Sigmoid colon (tissue), 7 donors: ENCODE data around the gene TBC1D2. TPM values are rescaled to one million over a fixed set of nuclear protein-coding genes. Genes with fewer than 3 reads are reported as not detected.

Source experiments
- DNase-seq: peaks from one replicate; pipeline ENCODE4 v3.0.0-alpha.2; 2019
- H3K27ac ChIP-seq, 4 donors: fragments of 200-600 bp; sonication (generic); one replicate each; pipeline ENCODE4 v1.5.1; 2016 to 2019; ENCODE audit warnings: mild to moderate bottlenecking in 1 of 4
- H3K27me3 ChIP-seq, 3 donors: fragments of 200-600 bp; sonication (generic); one replicate each; pipeline ENCODE4 v1.5.1; 2019; ENCODE audit warnings: mild to moderate bottlenecking in 1 of 3
- H3K36me3 ChIP-seq, 4 donors: fragments of 200-600 bp; sonication (generic); one replicate each; pipeline ENCODE4 v1.5.1; 2016 to 2019
- H3K4me1 ChIP-seq, 4 donors: fragments of 200-600 bp; sonication (generic); one replicate each; pipeline ENCODE4 v1.5.1; 2017 to 2019
- H3K4me3 ChIP-seq, 4 donors: fragments of 200-600 bp; sonication (generic); one replicate each; pipeline ENCODE4 v1.5.1; 2017 to 2019; ENCODE audit warnings: mild to moderate bottlenecking in 2 of 4, moderate library complexity in 1 of 4
- H3K9me3 ChIP-seq, 4 donors: fragments of 200-600 bp in 3 of 4; sonication (generic) in 3 of 4; one replicate each; pipeline versions ENCODE4 v1.5.1 to v1.6.1; 2013 to 2019
- CTCF ChIP-seq, 4 experiments: fragments of 450-650 bp in 3 of 4; fragments of 200-600 bp in 1 of 4; IDR thresholded peaks; one replicate each; pipeline ENCODE4 v1.5.1; 2016 to 2019; ENCODE audit warnings: antibody characterized with exemption in 4 of 4, mild to moderate bottlenecking in 3 of 4, moderate library complexity in 2 of 4
- EP300 ChIP-seq, 4 donors: sonication (generic); formaldehyde crosslinking; IDR thresholded peaks; one replicate each; pipeline ENCODE4 v1.6.1; 2017; ENCODE audit warnings: antibody characterized with exemption in 4 of 4
- POLR2A ChIP-seq, 2 donors: fragments of 450-650 bp; IDR thresholded peaks; one replicate each; pipeline ENCODE4 v1.6.1; 2016; ENCODE audit warnings: antibody characterized with exemption in 2 of 2, mild to moderate bottlenecking in 2 of 2, moderate library complexity in 2 of 2
- POLR2AphosphoS5 ChIP-seq, 4 donors: sonication (generic); formaldehyde crosslinking; IDR thresholded peaks; one replicate each; pipeline ENCODE4 v1.6.1; 2017; ENCODE audit warnings: antibody characterized with exemption in 4 of 4
- WGBS, 2 donors: extraction: QIAGEN DNeasy Blood & Tissue Kit; methylation state at CpG; one replicate each; pipeline ENCODE4 v1.1.7; 2013; 5-methylcytosine and 5-hydroxymethylcytosine counted together
- intact Hi-C: fragments of 100-400 bp; cut with DNase I; formaldehyde crosslinking; loops from one replicate; pipeline ENCODE4 v1.15.1; 2023
- polyA plus RNA-seq, 3 donors: library from polyadenylated mRNA; stranded (reverse); fragments of 200-250 nt; gene quantifications; one replicate each; pipeline ENCODE4 v1.2.3, GENCODE V29; 2013
- total RNA-seq, 4 donors: library from RNA; depleted of rRNA; stranded (reverse); fragments of >200 nt; gene quantifications; one replicate each; pipeline ENCODE4 v1.1.0, GENCODE V29; 2016
- donor health status: healthy with polysubstance abuse.
- donor health status: Bipolar disorder and iron deficiency.
- donor health status: healthy.

Gene TBC1D2
- total and polyA plus RNA-seq, 7 donors: 4.8 to 23.8 (median 13.3) TPM

GRCh38 chr9:98210435-98210834 is 45.0 kb downstream of the TBC1D2 start:
- TF ChIP-seq POLR2A (IDR thresholded peaks at IDR 0.05): no peak
- TF ChIP-seq EP300 (IDR thresholded peaks at IDR 0.05): no peak
- no peak for TF ChIP-seq CTCF (IDR thresholded peaks at IDR 0.05)
- TF ChIP-seq POLR2AphosphoS5 (IDR thresholded peaks at IDR 0.05): no peak
- Histone ChIP-seq H3K4me3 (no peak overlapping the region), H3K4me1 (peaks cover 0 to 4% (median 0%) of the 10 kb centered on the region in 4 donors), H3K36me3 (peaks cover 0 to 7% (median 2%) of the 10 kb centered on the region in 4 donors), H3K27me3 (no peaks in the 10 kb centered on the region), H3K9me3 (no peaks in the 10 kb centered on the region), H3K27ac (no peak overlapping the region)
- 91 to 94% methylated on average over 9 of the region's 9 CpGs for WGBS, 2 donors
- intact Hi-C loops: no loop called here
- no peak for DNase-seq

DNA sequence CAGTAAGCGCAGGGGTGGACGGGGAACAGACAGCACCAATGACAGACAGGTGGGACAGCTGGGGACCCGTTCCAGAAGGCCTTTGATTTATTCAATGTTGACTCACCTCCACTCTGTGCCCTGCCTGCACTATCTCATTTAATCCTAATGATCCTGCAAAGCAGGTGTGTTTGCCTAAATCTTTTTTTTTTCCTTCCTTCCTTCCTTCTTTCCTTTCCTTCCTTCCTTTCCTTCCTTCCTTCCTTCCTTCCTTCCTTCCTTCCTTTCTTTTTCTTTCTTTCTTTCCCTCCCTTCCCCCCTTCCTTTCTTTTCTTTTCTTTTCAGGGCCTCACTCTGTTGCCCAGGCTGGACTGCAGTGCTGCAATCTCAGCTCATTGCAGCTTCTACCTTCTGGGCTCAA is 45.9 kb downstream of the TBC1D2 start:
- intact Hi-C loops: loop anchor here (10.0 kb wide), 1 partner anchor 135 kb away; no protein-coding TSS in a partner anchor
- 72 to 76% methylated on average over 3 of the region's 3 CpGs for WGBS, 2 donors
- no peak for DNase-seq
- no peak for TF ChIP-seq EP300 (IDR thresholded peaks at IDR 0.05)
- TF ChIP-seq CTCF (IDR thresholded peaks at IDR 0.05): no peak
- no peak for TF ChIP-seq POLR2A (IDR thresholded peaks at IDR 0.05)
- TF ChIP-seq POLR2AphosphoS5 (IDR thresholded peaks at IDR 0.05): no peak
- H3K27ac ChIP-seq: no peak overlapping the region
- peaks cover 0 to 7% (median 2%) of the 10 kb centered on the region in 4 donors for H3K36me3 ChIP-seq
- H3K4me3 ChIP-seq: no peak overlapping the region
- no peaks in the 10 kb centered on the region for H3K27me3 ChIP-seq
- H3K4me1 ChIP-seq: peaks cover 0 to 4% (median 0%) of the 10 kb centered on the region in 4 donors
- no peaks in the 10 kb centered on the region for H3K9me3 ChIP-seq

- Histone ChIP-seq H3K36me3 (peaks cover 0 to 7% (median 2%) of the 10 kb centered on the region in 4 donors), H3K9me3 (no peaks in the 10 kb centered on the region), H3K27me3 (no peaks in the 10 kb centered on the region), H3K27ac (no peak overlapping the region), H3K4me3 (no peak overlapping the region), H3K4me1 (peaks cover 0 to 4% (median 0%) of the 10 kb centered on the region in 4 donors)
- intact Hi-C loops: loop anchor here (10.0 kb wide), 1 partner anchor 134 kb away; no protein-coding TSS in a partner anchor
- no peak for DNase-seq
- WGBS, 2 donors: 96% methylated on average over 20 of the region's 20 CpGs
- TF ChIP-seq EP300 (IDR thresholded peaks at IDR 0.05) (no peak), CTCF (IDR thresholded peaks at IDR 0.05) (no peak), POLR2A (IDR thresholded peaks at IDR 0.05) (no peak), POLR2AphosphoS5 (IDR thresholded peaks at IDR 0.05) (no peak)
These were observed 46.8 kb downstream of the TBC1D2 start for GRCh38 chr9:98208635-98209034.

DNA sequence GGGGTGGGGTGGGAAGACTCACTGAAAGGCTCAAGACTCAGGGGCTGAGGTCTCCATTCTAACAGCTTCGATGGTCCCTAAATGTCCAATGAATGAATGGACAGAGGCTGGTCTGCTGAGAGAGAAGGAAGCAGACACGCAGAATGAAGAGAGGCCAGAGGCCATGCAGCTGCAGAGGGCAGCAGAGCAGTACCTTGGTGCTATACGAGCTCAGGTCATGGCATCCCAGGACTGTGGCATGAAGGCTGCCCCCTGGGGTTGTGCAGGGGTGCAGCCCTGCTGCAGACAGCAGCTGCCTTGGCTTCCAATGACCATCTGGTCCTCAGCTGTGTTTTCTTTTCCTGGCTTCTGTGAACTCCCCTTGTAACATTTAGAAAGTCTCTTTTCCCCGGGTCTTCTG is 47.8 kb downstream of the TBC1D2 start:
- intact Hi-C loops: loop anchor here (10.0 kb wide), 1 partner anchor 133 kb away; no protein-coding TSS in a partner anchor
- 83 to 84% methylated on average over 4 of the region's 4 CpGs for WGBS, 2 donors
- TF ChIP-seq CTCF (IDR thresholded peaks at IDR 0.05) (no peak), POLR2AphosphoS5 (IDR thresholded peaks at IDR 0.05) (no peak), POLR2A (IDR thresholded peaks at IDR 0.05) (no peak), EP300 (IDR thresholded peaks at IDR 0.05) (no peak)
- no peaks in the 10 kb centered on the region for H3K9me3 ChIP-seq
- H3K27ac ChIP-seq: no peak overlapping the region
- peaks cover 0 to under 1% (median 0%) of the 10 kb centered on the region in 4 donors for H3K36me3 ChIP-seq
- no peak for DNase-seq
- H3K27me3 ChIP-seq: no peaks in the 10 kb centered on the region
- H3K4me1 ChIP-seq: peaks cover 0 to 4% (median 0%) of the 10 kb centered on the region in 4 donors
- H3K4me3 ChIP-seq: no peak overlapping the region

GRCh38 chr9:98206754-98207153 is 48.7 kb downstream of the TBC1D2 start:
- peaks cover 0 to 4% (median 0%) of the 10 kb centered on the region in 4 donors for H3K4me1 ChIP-seq
- H3K36me3 ChIP-seq: no peaks in the 10 kb centered on the region
- H3K4me3 ChIP-seq: no peak overlapping the region
- intact Hi-C loops: loop anchor here (10.0 kb wide), 1 partner anchor 132 kb away; no protein-coding TSS in a partner anchor
- no peaks in the 10 kb centered on the region for H3K9me3 ChIP-seq
- DNase-seq: no peak
- no peaks in the 10 kb centered on the region for H3K27me3 ChIP-seq
- H3K27ac ChIP-seq: no peak overlapping the region
- no peak for TF ChIP-seq POLR2AphosphoS5 (IDR thresholded peaks at IDR 0.05)
- TF ChIP-seq EP300 (IDR thresholded peaks at IDR 0.05): no peak
- TF ChIP-seq CTCF (IDR thresholded peaks at IDR 0.05): no peak
- no peak for TF ChIP-seq POLR2A (IDR thresholded peaks at IDR 0.05)
- 54 to 65% methylated on average over 2 of the region's 2 CpGs for WGBS, 2 donors
